HG03175 (cell line): ENCODE measurements around the gene CAP2.
A peak's percentile ranks its signal among the peaks of the same experiment; 100 is the strongest.
"Not testable (repeated sequence)": the region's sequence is repeated elsewhere in the genome, so short reads cannot be mapped to it uniquely, and the experiment has no call there.

Experiments used
- ATAC-seq: cut with Tn5 transposase; IDR thresholded peaks from one replicate; pipeline ENCODE4 v1.9.1; 2021; ENCODE audit warnings: mild to moderate bottlenecking, moderate library complexity; ENCODE audit not compliant: unreplicated experiment

The CAP2 gene

GRCh38 chr6:17439243-17439993 lies 46.0 kb downstream of the CAP2 start:
- ATAC-seq = no peak

DNA sequence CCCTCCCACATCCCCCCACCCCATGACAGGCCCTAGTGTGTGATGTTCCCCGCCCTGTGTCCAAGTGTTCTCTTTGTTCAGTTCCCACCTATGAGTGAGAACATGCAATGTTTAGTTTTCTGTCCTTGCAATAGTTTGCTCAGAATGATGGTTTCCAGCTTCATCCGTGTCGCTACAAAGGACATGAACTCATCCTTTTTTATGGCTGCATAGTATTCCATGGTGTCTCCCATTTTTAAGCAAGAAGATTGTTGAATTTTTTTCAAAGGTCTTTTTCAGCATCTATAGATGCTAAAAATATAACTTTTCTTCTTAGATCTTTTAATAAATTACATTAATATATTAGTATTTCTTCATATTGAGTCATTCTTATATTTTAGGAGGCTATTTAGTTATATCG lies 47.4 kb downstream of the CAP2 start:
- ATAC-seq = not testable (repeated sequence)

DNA sequence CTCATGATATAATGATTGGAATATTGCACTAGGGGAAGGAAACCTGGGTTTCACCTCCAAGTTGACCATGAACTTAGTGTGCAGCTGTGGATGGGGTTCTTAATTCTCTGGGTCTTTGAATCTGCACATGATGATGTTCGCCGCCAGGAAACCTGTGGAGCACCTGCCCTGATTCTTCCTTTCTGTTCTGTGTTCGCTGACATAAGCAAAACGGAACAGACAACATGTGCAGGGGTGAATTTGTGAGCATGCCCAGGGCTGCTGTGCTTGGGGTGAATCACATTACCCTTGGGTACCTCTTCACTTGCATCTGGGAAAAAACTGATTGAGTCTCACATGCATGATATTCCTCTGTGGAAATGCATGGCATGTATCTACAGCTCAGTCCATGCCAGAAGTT lies 48.8 kb downstream of the CAP2 start:
- no peak for ATAC-seq

- peak; percentile 22 for ATAC-seq
These were observed 53.3 kb downstream of the CAP2 start for GRCh38 chr6:17446713-17447112.

DNA sequence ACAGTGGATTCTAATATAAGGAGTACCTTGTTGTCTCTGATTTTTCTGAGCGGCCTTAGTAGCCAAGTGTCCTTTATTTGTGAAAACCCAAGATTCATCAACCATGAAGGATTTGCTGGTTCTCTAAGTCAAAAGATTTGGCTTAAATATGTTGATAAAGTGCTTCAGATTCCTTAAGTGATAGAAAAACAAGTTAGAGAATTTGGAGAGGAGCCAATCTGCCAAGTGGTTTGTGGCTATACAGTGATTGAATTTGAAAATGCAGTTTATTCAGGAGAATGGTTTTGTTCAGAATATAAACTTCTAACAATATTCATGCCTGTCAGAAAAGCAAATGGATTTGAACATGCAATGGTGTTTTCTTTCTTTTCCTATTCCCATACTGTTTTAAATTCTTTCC lies 54.8 kb downstream of the CAP2 start:
- no peak for ATAC-seq

DNA sequence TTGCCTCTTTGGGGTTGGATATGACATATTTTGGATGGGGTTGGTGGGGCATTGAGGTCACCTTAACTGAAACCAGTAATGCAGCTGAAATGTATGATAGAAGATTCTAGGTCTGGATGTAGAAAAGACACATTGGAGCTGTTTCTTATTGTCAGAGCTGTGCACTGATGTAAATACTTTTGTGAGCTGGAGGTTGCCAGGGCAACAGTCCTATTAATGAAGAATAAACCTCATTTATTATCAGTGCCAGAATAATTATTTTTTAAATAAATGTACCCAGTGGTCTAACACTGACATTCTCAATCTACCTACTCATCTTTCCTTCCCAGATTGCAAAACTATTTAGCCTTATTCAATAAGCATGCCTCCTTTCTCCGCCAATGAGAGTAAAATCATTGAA lies 57.0 kb downstream of the CAP2 start:
- no peak for ATAC-seq

DNA sequence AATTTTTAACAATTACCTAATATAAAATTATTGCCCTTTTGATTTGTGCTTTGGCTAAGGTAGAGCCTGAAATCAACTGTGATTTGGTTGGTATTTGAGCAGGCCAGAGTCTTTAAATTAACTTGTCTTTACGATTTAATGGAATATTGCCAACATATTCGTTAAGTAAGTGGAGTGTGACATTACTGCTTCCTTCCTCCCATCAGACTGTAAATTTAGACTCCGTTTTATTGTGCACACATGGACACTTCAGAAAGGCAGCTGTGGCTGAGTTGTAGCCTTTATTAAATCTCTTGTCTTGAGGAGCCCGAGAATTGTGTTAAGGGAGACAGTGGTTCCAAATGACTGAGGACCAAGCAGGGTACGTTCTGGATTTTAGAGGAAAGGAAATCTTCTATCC lies 57.4 kb downstream of the CAP2 start:
- no peak for ATAC-seq

GRCh38 chr6:17452096-17452495 lies 58.7 kb downstream of the CAP2 start:
- ATAC-seq = no peak

- no peak for ATAC-seq
These were observed 61.1 kb downstream of the CAP2 start for GRCh38 chr6:17454316-17455005.

GRCh38 chr6:17455919-17456318 lies 62.5 kb downstream of the CAP2 start:
- no peak for ATAC-seq

DNA sequence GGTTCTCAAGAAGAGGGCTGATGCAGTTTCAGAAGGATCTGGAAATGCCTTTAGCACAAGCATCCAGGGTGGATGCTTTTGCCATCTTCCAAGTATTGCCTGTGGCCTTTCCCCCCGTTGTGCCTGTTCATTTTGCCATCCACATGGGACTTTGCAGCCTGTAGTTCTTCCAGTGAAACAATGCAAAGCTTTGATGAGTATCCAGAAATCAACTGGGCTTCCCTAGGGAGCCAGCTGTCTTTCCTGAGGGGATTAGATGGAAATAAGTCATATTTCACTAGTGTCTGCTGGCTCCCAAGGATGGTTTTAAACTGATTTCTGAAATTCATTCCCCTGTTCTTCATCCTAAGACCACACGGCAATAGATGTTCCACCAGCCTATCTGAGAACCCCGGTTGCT lies 63.3 kb downstream of the CAP2 start:
- ATAC-seq = no peak

GRCh38 chr6:17457405-17457804 lies 64.0 kb downstream of the CAP2 start:
- ATAC-seq = no peak

DNA sequence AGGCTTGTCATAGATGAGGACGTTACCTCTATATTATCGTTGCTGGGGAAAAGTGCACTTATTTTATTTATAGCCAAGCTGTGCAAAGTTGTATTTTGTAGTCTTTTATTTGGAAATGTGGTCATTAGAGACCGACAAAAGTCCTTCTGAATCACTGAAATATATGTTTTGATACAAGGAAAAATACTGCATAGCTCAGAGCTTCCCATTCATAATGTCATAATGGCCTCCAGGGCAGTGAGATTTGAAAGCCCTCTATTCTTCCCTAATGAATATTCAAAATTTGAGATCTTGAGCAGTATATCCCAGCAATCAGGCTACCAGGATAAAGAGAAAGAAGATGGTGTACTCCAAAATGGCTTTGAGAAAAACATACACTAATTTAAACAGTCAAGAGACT lies 64.6 kb downstream of the CAP2 start:
- ATAC-seq = no peak

- ATAC-seq = no peak
These were observed 65.6 kb downstream of the CAP2 start for GRCh38 chr6:17458966-17459365.

DNA sequence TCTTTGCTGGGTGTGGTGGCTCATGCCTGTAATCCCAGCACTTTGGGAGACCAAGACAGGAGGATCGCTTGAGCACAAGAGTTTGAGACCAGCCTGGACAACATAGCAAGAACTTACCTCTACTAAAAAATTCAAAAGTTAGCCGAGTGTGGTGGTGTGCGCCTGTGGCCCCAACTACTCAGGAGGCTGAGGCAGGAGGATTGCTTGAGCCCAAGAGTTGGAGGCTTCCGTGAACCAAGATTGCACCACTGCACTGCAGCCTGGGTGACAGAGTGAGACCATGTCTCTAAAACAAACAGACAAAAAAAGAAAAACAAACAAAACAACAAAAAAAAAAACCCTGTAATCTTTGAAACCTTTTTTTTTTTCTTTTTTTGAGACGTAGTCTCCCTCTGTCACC lies 67.5 kb downstream of the CAP2 start:
- no peak for ATAC-seq

- no peak for ATAC-seq
These were observed 72.8 kb downstream of the CAP2 start for GRCh38 chr6:17466147-17466546.

GRCh38 chr6:17466707-17467106 lies 73.3 kb downstream of the CAP2 start:
- no peak for ATAC-seq

GRCh38 chr6:17469006-17469832 lies 75.8 kb downstream of the CAP2 start:
- no peak for ATAC-seq

DNA sequence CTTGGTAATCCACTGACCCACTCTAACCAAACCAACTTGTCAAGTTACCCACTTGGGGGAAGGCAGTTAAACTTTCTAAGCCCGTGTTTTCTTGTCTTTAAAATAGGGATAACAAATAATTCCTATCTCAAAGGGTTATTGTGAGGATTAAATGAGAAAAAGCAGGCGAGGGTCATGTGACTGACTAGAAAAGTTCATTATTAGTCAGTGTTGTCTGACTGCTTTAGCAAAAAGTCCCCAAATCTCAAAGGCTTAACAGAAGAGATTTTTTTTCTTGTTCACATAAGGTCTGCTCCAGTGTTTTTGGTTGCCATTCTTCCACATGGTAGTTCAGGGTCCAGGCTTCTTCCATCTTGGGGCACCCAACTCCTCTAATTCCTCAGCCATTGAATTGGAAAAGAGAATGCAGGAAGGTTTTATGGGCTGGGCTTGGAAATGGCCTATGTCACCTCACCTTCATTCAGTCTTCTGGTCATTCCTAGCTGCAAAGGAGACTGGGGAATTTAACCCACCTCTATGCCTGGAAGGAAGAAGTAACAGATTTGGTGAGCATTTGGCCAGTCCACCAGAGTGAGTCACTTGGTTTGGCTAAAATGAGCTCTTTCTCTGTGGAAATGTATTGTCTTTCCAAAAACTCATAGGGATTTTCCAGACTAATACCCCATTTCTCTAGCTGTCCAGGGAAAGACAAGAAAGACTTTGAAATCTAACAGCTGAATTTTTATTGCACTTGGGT lies 77.0 kb downstream of the CAP2 start:
- no peak for ATAC-seq

GRCh38 chr6:17470938-17471327 lies 77.5 kb downstream of the CAP2 start:
- no peak for ATAC-seq

GRCh38 chr6:17472653-17473183 lies 79.3 kb downstream of the CAP2 start:
- no peak for ATAC-seq
